ENCODE data around the gene ACVR1C. TPM values are rescaled to one million over a fixed set of nuclear protein-coding genes. Genes with fewer than 3 reads are reported as not detected.

ACVR1C gene
- total RNA-seq, 1 experiment from 2014 or later = 2.1 TPM

DNA sequence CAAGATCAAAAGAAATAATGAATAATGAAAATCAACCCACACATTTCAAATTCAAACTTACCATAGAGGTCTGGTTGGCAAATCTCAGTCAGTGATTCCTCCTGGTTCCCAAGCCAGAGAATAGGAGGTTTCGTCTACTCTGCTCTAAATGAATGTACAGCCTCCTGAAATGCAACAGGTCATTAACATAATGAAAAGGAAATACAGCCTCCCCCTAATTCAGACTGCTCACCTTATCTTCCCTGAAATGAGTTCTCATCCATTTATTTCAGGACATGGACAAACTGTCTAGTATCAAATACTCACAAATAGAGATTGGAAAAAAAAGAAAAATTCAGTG, 141.4 kb downstream of the ACVR1C start:
- Mint-ChIP-seq H3K27ac (ENCODE audit: unreplicated experiment) (no peak overlapping the region), H3K36me3 (ENCODE audit: insufficient read depth, unreplicated experiment) (no peaks in the 10 kb centered on the region), H3K4me3 (ENCODE audit: unreplicated experiment) (no peak overlapping the region), H3K9me3 (ENCODE audit: unreplicated experiment) (no peaks in the 10 kb centered on the region), H3K4me1 (ENCODE audit: low read depth, unreplicated experiment) (peaks cover 8% of the 10 kb centered on the region), H3K27me3 (ENCODE audit: insufficient read depth, unreplicated experiment) (no peaks in the 10 kb centered on the region)
- ChIA-PET POLR2A (no interaction called here), CTCF (no interaction called here)
- TF ChIP-seq, protein P1, sequence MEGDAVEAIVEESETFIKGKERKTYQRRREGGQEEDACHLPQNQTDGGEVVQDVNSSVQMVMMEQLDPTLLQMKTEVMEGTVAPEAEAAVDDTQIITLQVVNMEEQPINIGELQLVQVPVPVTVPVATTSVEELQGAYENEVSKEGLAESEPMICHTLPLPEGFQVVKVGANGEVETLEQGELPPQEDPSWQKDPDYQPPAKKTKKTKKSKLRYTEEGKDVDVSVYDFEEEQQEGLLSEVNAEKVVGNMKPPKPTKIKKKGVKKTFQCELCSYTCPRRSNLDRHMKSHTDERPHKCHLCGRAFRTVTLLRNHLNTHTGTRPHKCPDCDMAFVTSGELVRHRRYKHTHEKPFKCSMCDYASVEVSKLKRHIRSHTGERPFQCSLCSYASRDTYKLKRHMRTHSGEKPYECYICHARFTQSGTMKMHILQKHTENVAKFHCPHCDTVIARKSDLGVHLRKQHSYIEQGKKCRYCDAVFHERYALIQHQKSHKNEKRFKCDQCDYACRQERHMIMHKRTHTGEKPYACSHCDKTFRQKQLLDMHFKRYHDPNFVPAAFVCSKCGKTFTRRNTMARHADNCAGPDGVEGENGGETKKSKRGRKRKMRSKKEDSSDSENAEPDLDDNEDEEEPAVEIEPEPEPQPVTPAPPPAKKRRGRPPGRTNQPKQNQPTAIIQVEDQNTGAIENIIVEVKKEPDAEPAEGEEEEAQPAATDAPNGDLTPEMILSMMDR (IDR thresholded peaks at IDR 0.05; ENCODE audit: insufficient read depth in 1 of 2, low read depth in 1 of 2, low read length in 1 of 2, severe bottlenecking in 1 of 2, unreplicated experiment in 1 of 2) = no peak
- Histone ChIP-seq H3K9me3 (no peaks in the 10 kb centered on the region), H3K36me3 (ENCODE audit: control insufficient read depth, insufficient read depth, low read length) (no peaks in the 10 kb centered on the region), H3K27me3 (replicated peaks; ENCODE audit: control insufficient read depth, insufficient read depth, low read length) (no peaks in the 10 kb centered on the region), H3K4me3 (ENCODE audit: low read depth, low read length) (no peak overlapping the region), H3K4me1 (peaks cover 12% of the 10 kb centered on the region; the same call in 1 of the 2 replicates)
- no peak for DNase-seq
- BruUV-seq (replicated peaks) = no TSS peak
- intact Hi-C loops (cut with micrococcal nuclease; ENCODE audit: unreplicated experiment) = no loop called here

DNA sequence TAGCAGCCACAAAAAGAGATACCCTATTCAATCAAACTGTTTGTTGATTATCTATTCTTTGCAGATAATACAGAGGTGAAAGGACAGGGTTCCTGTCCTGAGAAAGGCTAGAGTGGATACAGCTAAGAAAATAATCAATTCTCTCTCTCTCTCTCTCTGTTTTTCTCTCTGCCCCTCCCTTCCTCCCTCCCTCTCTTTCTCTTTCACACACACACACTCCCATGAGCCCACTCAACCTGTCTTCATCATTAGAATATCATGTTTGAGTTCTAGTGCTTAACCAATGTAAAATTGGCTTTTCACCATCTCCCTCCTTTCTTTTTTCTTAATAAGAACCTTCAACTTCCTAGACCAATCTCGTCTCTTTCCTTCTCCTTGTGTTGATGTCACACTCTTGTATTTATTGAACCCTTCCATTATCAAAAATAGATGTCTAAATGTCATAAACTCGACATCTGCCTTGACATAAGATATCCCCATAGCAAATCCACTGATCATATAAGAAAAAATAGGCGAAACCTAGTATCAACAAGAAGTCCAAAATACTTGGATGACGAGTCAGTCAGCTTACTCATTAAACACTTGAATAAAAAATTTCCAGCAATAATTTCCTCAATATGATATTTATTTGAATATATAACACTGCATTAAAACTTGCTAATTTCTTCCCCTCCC, 141.9 kb downstream of the ACVR1C start:
- TF ChIP-seq, protein P1 (IDR thresholded peaks at IDR 0.05; ENCODE audit: insufficient read depth in 1 of 2, low read depth in 1 of 2, low read length in 1 of 2, severe bottlenecking in 1 of 2, unreplicated experiment in 1 of 2) = no peak
- H3K4me1 ChIP-seq = peaks cover 12% of the 10 kb centered on the region; the same call in 1 of the 2 replicates
- Mint-ChIP-seq H3K4me3 (ENCODE audit: unreplicated experiment) (no peak overlapping the region), H3K27ac (ENCODE audit: unreplicated experiment) (no peak overlapping the region), H3K36me3 (ENCODE audit: insufficient read depth, unreplicated experiment) (no peaks in the 10 kb centered on the region), H3K4me1 (ENCODE audit: low read depth, unreplicated experiment) (peaks cover 8% of the 10 kb centered on the region), H3K9me3 (ENCODE audit: unreplicated experiment) (no peaks in the 10 kb centered on the region), H3K27me3 (ENCODE audit: insufficient read depth, unreplicated experiment) (no peaks in the 10 kb centered on the region)
- H3K36me3 ChIP-seq (ENCODE audit: control insufficient read depth, insufficient read depth, low read length) = no peaks in the 10 kb centered on the region
- BruUV-seq (replicated peaks) = no TSS peak
- no peaks in the 10 kb centered on the region for H3K27me3 ChIP-seq (replicated peaks; ENCODE audit: control insufficient read depth, insufficient read depth, low read length)
- CTCF ChIA-PET = no interaction called here
- intact Hi-C loops (cut with micrococcal nuclease; ENCODE audit: unreplicated experiment) = no loop called here
- no peak for DNase-seq
- H3K4me3 ChIP-seq (ENCODE audit: low read depth, low read length) = no peak overlapping the region
- no peaks in the 10 kb centered on the region for H3K9me3 ChIP-seq
- POLR2A ChIA-PET = no interaction called here

DNA sequence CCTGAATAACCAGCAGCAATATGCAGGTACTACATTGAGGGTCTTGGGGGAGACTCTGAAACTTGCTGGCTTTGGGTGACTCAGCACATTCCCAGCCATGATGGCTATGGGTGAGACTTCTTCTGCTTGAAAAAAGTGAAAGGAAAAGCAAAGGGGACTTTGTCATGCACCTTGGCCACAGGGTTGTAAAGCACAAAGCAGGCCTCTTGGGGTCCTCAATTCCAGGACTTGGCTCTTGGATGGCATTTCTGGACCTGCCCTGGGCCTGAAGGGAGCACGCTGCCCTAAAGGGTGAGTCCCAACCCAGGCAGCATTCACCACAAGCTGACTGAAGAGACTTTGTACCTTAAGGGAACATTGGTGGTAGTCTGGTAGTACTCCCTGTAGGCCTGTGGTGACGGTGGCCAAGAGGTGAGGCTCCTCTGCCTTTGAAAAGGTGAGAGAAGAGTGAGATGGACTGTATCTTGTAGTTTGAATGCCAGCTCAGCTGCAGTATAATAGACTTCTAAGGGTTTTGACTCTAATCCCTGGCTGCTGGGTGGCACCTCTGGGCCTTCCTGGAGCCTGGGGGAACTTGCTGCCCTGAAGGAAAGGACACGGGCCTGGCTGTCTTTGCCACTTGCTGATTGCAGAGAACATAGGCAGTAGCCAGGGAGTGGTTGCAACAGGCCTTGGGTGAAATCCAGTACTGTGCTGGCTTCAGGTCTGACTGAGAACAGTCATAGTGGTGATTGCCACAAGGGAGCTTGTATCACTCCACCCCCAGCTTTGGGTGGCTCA, 148.3 kb downstream of the ACVR1C start:
- intact Hi-C loops (cut with micrococcal nuclease; ENCODE audit: unreplicated experiment) = no loop called here
- no peak overlapping the region for H3K27ac Mint-ChIP-seq (ENCODE audit: unreplicated experiment)
- H3K27me3 ChIP-seq (replicated peaks; ENCODE audit: control insufficient read depth, insufficient read depth, low read length) = no peaks in the 10 kb centered on the region
- TF ChIP-seq, protein P1 (IDR thresholded peaks at IDR 0.05; ENCODE audit: insufficient read depth in 1 of 2, low read depth in 1 of 2, low read length in 1 of 2, severe bottlenecking in 1 of 2, unreplicated experiment in 1 of 2) = no peak
- no peaks in the 10 kb centered on the region for H3K9me3 ChIP-seq
- no peaks in the 10 kb centered on the region for H3K4me1 ChIP-seq
- no peaks in the 10 kb centered on the region for H3K4me1 Mint-ChIP-seq (ENCODE audit: low read depth, unreplicated experiment)
- no peak overlapping the region for H3K4me3 Mint-ChIP-seq (ENCODE audit: unreplicated experiment)
- H3K36me3 Mint-ChIP-seq (ENCODE audit: insufficient read depth, unreplicated experiment) = no peaks in the 10 kb centered on the region
- no peaks in the 10 kb centered on the region for H3K36me3 ChIP-seq (ENCODE audit: control insufficient read depth, insufficient read depth, low read length)
- ChIA-PET CTCF (no interaction called here), POLR2A (no interaction called here)
- H3K27me3 Mint-ChIP-seq (ENCODE audit: insufficient read depth, unreplicated experiment) = no peaks in the 10 kb centered on the region
- DNase-seq = no peak
- no TSS peak for BruUV-seq (replicated peaks)
- no peaks in the 10 kb centered on the region for H3K9me3 Mint-ChIP-seq (ENCODE audit: unreplicated experiment)
- no peak overlapping the region for H3K4me3 ChIP-seq (ENCODE audit: low read depth, low read length)

All from Caco-2 (cell line).